Transverse colon (tissue), 4 donors: ENCODE data around the gene SPATA2L. TPM values are rescaled to one million over a fixed set of nuclear protein-coding genes. Genes with fewer than 3 reads are reported as not detected.
A peak's percentile ranks its signal among the peaks of the same experiment; 100 is the strongest.

Experiments
- DNase-seq: peaks from one replicate; pipeline ENCODE4 v3.0.0-alpha.2; 2019
- H3K27ac ChIP-seq, 4 donors: fragments of 200-600 bp; sonication (generic); 2 replicates each; pipeline ENCODE4 v1.5.1; 2016 to 2018; ENCODE audit warnings: inconsistent platforms in 4 of 4
- H3K27me3 ChIP-seq: fragments of 200-600 bp; sonication (generic); 2 replicates; pipeline ENCODE4 v1.5.1; 2017; ENCODE audit warnings: inconsistent platforms
- H3K36me3 ChIP-seq, 4 donors: fragments of 200-600 bp; sonication (generic); 2 replicates each; pipeline ENCODE4 v1.5.1; 2017 to 2019; ENCODE audit warnings: inconsistent platforms in 4 of 4
- H3K4me1 ChIP-seq, 4 donors: fragments of 200-600 bp; sonication (generic); 2 replicates each; pipeline ENCODE4 v1.5.1; 2017 to 2020; ENCODE audit warnings: inconsistent platforms in 4 of 4
- H3K4me3 ChIP-seq, 4 donors: fragments of 200-600 bp; sonication (generic); 1 replicate in 1 of 4; 2 replicates in 3 of 4; pipeline versions ENCODE4 v1.5.1 to v1.6.1; 2017 to 2019; ENCODE audit warnings: inconsistent platforms in 4 of 4
- H3K9me3 ChIP-seq, 2 donors: fragments of 200-600 bp; sonication (generic); 2 replicates each; pipeline ENCODE4 v1.5.1; 2017 to 2019; ENCODE audit warnings: inconsistent platforms in 2 of 2
- EP300 ChIP-seq: sonication (generic); formaldehyde crosslinking; IDR thresholded peaks from one replicate; pipeline ENCODE4 v1.6.1; 2017; ENCODE audit warnings: antibody characterized with exemption, low read depth
- POLR2A ChIP-seq: fragments of 450-650 bp; IDR thresholded peaks from one replicate; pipeline ENCODE4 v1.6.1; 2016; ENCODE audit warnings: antibody characterized with exemption, mild to moderate bottlenecking, moderate library complexity
- POLR2AphosphoS5 ChIP-seq, 3 donors: sonication (generic); formaldehyde crosslinking; IDR thresholded peaks; one replicate each; pipeline ENCODE4 v1.6.1; 2016; ENCODE audit warnings: antibody characterized with exemption in 3 of 3
- WGBS, 2 donors: methylation state at CpG; one replicate each; pipeline ENCODE4 v1.1.5; 2018; ENCODE audit warnings: low coverage in 1 of 2; 5-methylcytosine and 5-hydroxymethylcytosine counted together
- in situ Hi-C, 4 donors: fragments of 200-750 bp; cut with MboI; loops; one replicate each; pipeline versions ENCODE4 v1.15.0 to v1.15.1; 2017; ENCODE audit warnings: low sequenced_read_pairs in 3 of 4, low pct_ligation_motif_present in 1 of 4, low pct_unique_long_range_greater_than_20kb in 1 of 4
- intact Hi-C: fragments of 100-400 bp; cut with DNase I; formaldehyde crosslinking; loops from one replicate; pipeline ENCODE4 v1.15.1; 2023; ENCODE audit warnings: low total_unique reads
- total RNA-seq, 4 donors: library from RNA; depleted of rRNA; stranded (reverse); fragments of >200 nt; gene quantifications; one replicate each; pipeline ENCODE4 v1.1.0, GENCODE V29; 2016
- TF ChIP-seq, protein P1 (sequence below), 5 experiments: fragments of 200-600 bp in 3 of 5; fragments of 450-650 bp in 2 of 5; sonication (generic) in 3 of 5; IDR thresholded peaks; 1 replicate in 2 of 5; 2 replicates in 3 of 5; pipeline ENCODE4 v1.5.1; 2016 to 2017; ENCODE audit warnings: antibody characterized with exemption in 5 of 5, inconsistent platforms in 3 of 5, mild to moderate bottlenecking in 2 of 5, moderate library complexity in 1 of 5

SPATA2L gene
- total RNA-seq, 4 donors from 2014 or later, result 30.8 to 83.0 (median 60.6) TPM

- Histone ChIP-seq H3K27me3 (no peaks in the 10 kb centered on the region), H3K36me3 (no peaks in the 10 kb centered on the region), H3K4me3 (no peak overlapping the region), H3K9me3 (no peaks in the 10 kb centered on the region), H3K27ac (no peak overlapping the region), H3K4me1 (peaks cover 0 to 7% (median 0%) of the 10 kb centered on the region in 4 donors)
- in situ Hi-C loops (no loop called here), intact Hi-C loops (no loop called here)
- WGBS, 2 donors, result 83 to 98% methylated on average over 4 to 14 of the region's 15 CpGs
- TF ChIP-seq POLR2AphosphoS5 (IDR thresholded peaks at IDR 0.05) (no peak), POLR2A (no peak), EP300 (no peak)
- TF ChIP-seq, protein P1, sequence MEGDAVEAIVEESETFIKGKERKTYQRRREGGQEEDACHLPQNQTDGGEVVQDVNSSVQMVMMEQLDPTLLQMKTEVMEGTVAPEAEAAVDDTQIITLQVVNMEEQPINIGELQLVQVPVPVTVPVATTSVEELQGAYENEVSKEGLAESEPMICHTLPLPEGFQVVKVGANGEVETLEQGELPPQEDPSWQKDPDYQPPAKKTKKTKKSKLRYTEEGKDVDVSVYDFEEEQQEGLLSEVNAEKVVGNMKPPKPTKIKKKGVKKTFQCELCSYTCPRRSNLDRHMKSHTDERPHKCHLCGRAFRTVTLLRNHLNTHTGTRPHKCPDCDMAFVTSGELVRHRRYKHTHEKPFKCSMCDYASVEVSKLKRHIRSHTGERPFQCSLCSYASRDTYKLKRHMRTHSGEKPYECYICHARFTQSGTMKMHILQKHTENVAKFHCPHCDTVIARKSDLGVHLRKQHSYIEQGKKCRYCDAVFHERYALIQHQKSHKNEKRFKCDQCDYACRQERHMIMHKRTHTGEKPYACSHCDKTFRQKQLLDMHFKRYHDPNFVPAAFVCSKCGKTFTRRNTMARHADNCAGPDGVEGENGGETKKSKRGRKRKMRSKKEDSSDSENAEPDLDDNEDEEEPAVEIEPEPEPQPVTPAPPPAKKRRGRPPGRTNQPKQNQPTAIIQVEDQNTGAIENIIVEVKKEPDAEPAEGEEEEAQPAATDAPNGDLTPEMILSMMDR (IDR thresholded peaks at IDR 0.05), result no peak
- no peak for DNase-seq
These were observed 44.5 kb upstream of the SPATA2L start for GRCh38 chr16:89746043-89746442.

DNA sequence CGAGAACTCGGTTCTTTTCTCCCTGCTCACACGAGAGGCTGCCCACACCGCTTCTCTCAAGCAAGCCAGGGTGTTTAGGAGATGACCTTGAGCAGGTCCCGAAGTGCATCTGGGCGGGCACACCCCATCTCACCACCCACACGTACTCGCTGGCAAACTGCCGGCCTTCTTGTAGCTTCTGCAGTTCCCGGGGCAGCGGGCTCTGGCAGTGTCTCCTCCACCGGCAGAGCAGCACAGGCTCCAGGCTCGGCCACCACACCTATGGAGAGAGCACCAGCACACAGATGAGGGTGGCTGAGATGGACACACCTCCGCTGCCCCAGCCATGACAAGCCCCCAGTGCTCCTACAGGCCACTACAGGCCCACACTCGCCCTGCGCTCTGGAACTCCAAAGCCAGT is 43.3 kb upstream of the SPATA2L start:
- H3K27me3 ChIP-seq, result no peaks in the 10 kb centered on the region
- TF ChIP-seq, protein P1 (IDR thresholded peaks at IDR 0.05), result no peak
- TF ChIP-seq POLR2AphosphoS5 (IDR thresholded peaks at IDR 0.05), result no peak
- no peak for TF ChIP-seq EP300
- no peak for TF ChIP-seq POLR2A
- WGBS, 2 donors, result 99% methylated on average over 16 of the region's 16 CpGs; no CpG with 5 or more reads in 1 of the 2 donors
- H3K9me3 ChIP-seq, result no peaks in the 10 kb centered on the region
- intact Hi-C loops (no loop called here), in situ Hi-C loops (no loop called here)
- peaks cover 0 to 6% (median 2%) of the 10 kb centered on the region in 4 donors for H3K36me3 ChIP-seq
- H3K4me1 ChIP-seq, result peaks cover 0 to 5% (median 0%) of the 10 kb centered on the region in 4 donors
- no peak for DNase-seq
- no peak overlapping the region for H3K4me3 ChIP-seq
- H3K27ac ChIP-seq, result no peak overlapping the region

GRCh38 chr16:89742948-89743347 is 41.4 kb upstream of the SPATA2L start:
- Histone ChIP-seq H3K36me3 (peaks cover 0 to 25% (median 11%) of the 10 kb centered on the region in 4 donors), H3K9me3 (no peaks in the 10 kb centered on the region), H3K4me3 (no peak overlapping the region), H3K4me1 (no peaks in the 10 kb centered on the region), H3K27ac (no peak overlapping the region), H3K27me3 (no peaks in the 10 kb centered on the region)
- no peak for DNase-seq
- in situ Hi-C loops (no loop called here), intact Hi-C loops (no loop called here)
- WGBS, 2 donors, result 90% methylated on average over 4 of the region's 4 CpGs; no CpG with 5 or more reads in 1 of the 2 donors
- TF ChIP-seq, protein P1 (IDR thresholded peaks at IDR 0.05), result no peak
- TF ChIP-seq POLR2A (no peak), EP300 (no peak), POLR2AphosphoS5 (IDR thresholded peaks at IDR 0.05) (no peak)

GRCh38 chr16:89741342-89742014 is 40.0 kb upstream of the SPATA2L start:
- peak; percentile 25 for TF ChIP-seq POLR2A
- TF ChIP-seq EP300, result no peak
- no peak for TF ChIP-seq POLR2AphosphoS5 (IDR thresholded peaks at IDR 0.05)
- Histone ChIP-seq H3K9me3 (no peaks in the 10 kb centered on the region), H3K36me3 (peaks cover 0 to 36% (median 17%) of the 10 kb centered on the region in 4 donors), H3K27me3 (no peaks in the 10 kb centered on the region), H3K4me1 (no peaks in the 10 kb centered on the region), H3K27ac (no peak overlapping the region), H3K4me3 (no peak overlapping the region)
- WGBS, 2 donors, result 81 to 90% methylated on average over 4 to 11 of the region's 11 CpGs
- intact Hi-C loops (no loop called here), in situ Hi-C loops (no loop called here)
- DNase-seq, result no peak
